GM19328 (cell line): Measurements from ENCODE around the gene ZNF74.

Source experiments
- ATAC-seq: cut with Tn5 transposase; IDR thresholded peaks from one replicate; pipeline ENCODE4 v1.9.1; 2021; ENCODE audit warnings: mild to moderate bottlenecking, moderate library complexity; ENCODE audit not compliant: unreplicated experiment

The ZNF74 gene

GRCh38 chr22:20430720-20431510, 37.0 kb downstream of the ZNF74 start:
- no peak for ATAC-seq

GRCh38 chr22:20431511-20432192, 37.7 kb downstream of the ZNF74 start:
- ATAC-seq, result no peak

GRCh38 chr22:20432244-20432686, 38.3 kb downstream of the ZNF74 start:
- ATAC-seq, result no peak

GRCh38 chr22:20433191-20433590, 39.2 kb downstream of the ZNF74 start:
- ATAC-seq, result no peak

- ATAC-seq, result no peak
Observed at GRCh38 chr22:20433686-20434241, 39.8 kb downstream of the ZNF74 start.

- no peak for ATAC-seq
Observed at GRCh38 chr22:20434264-20434751, 40.4 kb downstream of the ZNF74 start.

GRCh38 chr22:20434773-20435172, 40.8 kb downstream of the ZNF74 start:
- ATAC-seq, result no peak

- ATAC-seq, result no peak
Observed at GRCh38 chr22:20435436-20436306, 41.7 kb downstream of the ZNF74 start.

GRCh38 chr22:20436307-20436767, 42.4 kb downstream of the ZNF74 start:
- no peak for ATAC-seq

GRCh38 chr22:20436768-20437612, 43.0 kb downstream of the ZNF74 start:
- ATAC-seq, result no peak

- no peak for ATAC-seq
Observed at GRCh38 chr22:20437613-20438426, 43.9 kb downstream of the ZNF74 start, which contains the start of gene SCARF2. Gene SCARF2, minus strand, starts transcription at chr22:20437825. Its CDS starts 71 bp downstream, at chr22:20437754.

- no peak for ATAC-seq
Observed at GRCh38 chr22:20438427-20438677, 44.4 kb downstream of the ZNF74 start.

- no peak for ATAC-seq
Observed at GRCh38 chr22:20438678-20439492, 44.9 kb downstream of the ZNF74 start.

- ATAC-seq, result no peak
Observed at GRCh38 chr22:20439556-20439927, 45.6 kb downstream of the ZNF74 start.

GRCh38 chr22:20439928-20440575, 46.1 kb downstream of the ZNF74 start:
- no peak for ATAC-seq

- no peak for ATAC-seq
Observed at GRCh38 chr22:20440637-20441591, 47.0 kb downstream of the ZNF74 start.
